ENCODE results near the gene PLK5. TPM values are rescaled to one million over a fixed set of nuclear protein-coding genes. Genes with fewer than 3 reads are reported as not detected.
"Not testable (repeated sequence)": the region's sequence is repeated elsewhere in the genome, so short reads cannot be mapped to it uniquely, and the experiment has no call there.

PLK5 gene
- total RNA-seq, 1 donor from 2014 or later, result not detected

DNA sequence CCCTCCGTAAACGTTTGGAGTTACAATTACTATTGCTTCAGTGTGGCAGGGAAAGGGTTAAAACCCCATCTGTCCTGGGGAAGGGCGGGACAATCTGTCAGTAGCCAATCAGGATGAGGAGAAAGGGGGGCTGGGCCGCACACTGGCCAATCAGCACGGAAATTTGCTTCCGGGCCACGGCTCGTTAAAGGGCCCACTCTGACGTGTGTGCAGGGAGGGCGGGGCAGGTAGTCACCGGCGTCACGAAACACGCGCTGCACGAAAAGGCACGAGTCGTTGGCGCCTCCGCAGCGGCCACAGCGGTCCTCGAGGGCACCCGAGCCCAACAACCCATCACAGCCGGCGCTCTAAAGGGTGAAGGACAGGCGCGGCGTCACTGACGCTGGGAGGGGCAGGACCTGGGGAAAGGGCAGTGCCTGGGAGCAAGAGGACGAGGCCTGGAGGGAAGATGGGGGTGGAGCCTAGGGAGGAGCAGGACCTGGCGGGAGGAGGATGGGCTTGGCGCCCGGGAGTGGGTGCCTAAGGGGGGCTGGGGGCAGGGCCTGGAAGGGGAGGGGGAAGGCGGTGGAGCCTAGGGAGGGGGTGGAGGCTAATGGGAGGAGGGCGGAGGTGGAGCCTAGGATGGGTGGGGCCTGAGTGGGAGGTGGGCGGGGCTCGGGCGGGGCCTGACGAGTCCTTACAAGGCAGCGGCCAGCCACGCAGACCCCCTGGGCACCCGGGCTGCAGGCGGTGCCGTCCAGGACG, 15.9 kb upstream of the PLK5 start:
- peak; percentile 94 for DNase-seq

DNA sequence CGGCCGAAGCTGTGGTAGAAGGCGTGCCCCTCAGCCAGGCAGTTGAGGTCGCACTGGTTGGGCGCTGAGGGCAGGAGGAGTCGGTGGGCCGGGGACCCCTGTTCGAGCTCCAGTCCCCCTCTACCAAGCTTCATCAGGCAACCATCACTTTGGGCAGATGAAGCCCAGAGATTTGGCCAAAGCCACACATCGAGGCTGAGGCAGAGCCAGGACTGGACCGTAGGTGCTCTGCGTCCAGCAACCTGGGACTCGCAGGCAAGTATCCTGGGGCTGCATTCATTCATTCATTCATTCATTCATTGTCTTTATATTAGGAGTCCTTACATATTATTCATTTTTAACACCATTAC, 15.4 kb upstream of the PLK5 start:
- no peak for DNase-seq

DNA sequence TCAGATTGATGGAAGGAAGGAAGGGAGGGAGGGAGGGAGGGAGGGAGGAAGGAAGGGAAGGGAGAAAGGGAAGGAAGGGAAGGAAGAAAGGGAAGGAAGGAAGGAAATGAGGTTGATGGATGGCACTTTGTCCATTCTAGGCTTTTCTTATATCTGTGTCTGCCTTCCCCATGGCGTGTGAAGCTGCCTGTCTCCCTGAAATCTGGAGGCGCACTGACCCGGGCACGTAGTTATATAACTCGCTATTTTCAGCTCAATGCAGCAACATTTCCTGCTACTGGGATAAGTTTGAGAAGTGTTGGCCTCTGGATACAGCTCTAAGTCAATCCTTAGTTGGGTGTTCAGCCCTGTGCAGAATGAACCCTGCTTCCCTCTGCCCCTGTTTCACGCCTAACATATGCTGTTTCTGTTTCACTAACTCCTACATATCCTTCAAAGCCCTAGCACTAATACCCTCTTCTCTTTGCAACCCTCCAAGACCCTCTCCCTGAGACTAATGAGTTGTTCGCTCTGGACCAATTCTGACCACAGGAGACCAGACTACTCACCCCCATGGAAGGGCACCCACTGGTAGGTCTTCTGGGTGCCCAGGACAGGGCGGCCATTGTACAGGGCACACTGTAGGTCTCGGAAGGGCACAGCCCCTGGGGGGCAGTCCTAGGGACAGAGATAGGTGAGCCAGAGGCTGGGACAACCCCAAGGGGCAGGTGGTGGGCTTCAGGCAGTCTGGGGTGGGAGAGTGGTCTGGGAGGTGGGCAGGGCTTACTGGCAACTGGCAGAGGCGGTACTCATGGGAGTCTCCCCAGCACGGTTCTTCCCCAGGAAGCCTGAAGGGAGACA, 14.1 kb upstream of the PLK5 start:
- DNase-seq, result no peak

DNA sequence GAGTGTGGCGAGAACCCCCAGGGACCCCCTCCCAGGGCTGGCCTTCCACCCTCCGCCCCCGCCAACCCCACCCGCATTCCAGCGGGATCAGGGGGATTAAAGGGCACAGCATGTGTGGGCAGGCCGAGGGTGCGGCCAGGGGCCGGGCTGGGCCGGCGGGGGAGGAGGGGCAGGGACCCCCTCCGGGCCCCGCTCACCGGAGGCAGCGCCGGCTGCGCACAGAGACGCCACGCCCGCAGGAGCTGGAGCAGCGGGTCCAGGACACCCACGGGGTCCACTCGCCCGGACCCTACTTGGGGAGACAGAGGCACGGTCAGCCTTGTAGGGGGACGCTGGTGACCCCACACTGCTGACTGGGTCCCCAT, 13.5 kb upstream of the PLK5 start:
- no peak for DNase-seq

DNA sequence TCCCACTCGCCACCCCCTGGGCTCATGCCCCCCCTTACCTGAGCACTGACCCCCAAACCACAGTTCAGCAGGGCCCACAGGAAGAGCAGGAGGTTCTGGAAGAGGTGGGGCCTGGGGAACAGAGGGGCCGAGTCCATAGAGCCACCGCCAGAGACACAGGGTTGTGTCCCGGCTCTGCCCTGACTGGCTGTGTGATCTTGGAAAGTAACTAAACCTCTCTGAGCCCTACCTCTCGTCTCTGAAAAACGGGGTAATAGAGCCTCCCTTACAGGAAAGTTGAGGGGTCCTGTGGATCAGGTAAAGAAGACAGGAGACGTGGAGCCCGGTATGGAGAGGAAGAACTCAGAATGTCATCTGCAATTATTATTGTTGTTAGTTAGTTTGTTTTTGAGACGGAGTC, 13.1 kb upstream of the PLK5 start:
- DNase-seq, result no peak

DNA sequence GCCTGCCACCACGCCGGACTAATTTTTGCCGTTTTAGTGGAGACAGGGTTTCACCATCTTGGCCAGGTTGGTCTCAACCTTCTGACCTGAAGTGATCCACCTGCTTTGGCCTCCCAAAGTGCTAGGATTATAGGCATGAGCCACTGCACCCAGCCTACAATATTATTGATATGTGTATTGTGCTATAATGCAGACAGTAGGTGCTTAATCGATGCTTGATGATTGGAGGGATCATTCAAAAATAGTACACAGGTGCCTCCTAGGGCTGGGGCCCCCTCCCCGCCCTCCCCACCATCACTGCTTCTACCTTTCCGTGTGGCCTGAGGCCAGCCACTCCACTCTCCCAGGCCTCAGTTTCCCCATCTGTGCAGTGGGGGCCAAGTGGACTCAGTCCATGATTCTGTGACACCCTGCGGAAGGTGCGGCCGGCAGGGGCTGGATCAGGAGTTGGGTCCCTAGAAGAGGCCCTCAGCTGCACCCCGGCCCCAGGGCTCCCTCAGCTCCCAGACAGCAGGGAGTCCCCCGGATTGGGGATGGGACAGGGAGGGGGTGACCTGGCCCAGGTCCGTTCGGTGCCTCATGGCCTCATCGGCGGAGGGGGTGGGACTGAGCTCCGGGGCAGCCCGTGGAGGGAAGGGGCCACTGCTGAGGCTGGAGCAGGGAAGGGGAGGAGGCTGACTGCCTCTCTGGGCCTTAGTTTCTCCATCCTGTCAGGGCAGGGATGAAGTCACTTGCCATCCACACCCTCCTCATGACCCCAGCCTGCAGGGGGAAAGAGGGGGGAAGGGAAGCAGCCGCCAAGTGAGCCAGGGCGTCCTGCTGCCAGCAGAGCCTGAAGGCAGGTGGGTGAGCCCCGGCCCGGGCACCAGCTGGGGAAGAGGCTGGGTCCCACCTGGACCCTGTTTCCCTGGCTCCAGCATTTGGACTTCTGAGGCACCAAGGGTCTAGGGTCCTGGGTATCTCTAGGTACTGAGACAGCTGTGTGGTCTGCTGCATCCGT, 12.3 kb upstream of the PLK5 start:
- DNase-seq, result no peak

DNA sequence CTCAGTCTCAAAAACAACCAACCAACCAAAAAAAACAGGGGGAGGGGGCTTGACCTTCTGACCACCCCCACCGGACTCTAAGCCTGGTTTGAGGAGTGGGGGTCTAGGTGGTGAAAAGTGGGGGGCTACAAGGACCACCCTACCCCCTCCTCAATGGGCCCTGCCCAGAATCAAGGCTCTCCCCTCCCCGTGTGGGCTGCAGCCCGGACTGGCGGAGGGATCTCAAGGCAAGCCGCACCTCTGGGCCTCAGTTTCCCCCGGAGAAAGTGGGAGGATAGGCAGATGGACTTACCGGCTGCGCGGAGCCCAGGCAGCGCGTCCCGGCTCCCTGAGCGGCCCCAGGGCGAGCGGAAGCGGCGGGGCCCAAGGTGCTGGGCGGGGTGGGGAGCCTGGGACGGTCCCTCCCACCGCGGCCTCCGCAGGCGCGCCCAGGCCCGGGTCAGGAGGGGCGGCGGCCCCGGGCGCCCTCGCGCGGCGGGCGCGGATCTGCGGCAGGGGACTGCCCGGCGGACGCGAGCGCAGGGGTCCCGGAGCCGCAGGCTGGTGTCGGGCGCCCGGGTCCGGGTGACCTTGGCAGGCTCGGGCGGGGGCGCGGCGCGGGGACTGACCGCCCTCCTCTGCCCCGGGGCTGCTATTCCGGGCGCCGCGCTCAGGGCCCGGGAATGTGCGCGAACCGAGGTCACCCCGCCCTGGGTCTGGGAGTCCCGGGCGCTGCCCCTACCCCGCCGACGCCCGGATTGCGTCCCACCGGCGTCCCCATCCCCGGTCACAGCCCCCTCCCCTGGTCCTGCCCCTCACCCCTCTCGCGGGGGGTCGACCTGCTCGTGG, 11.0 kb upstream of the PLK5 start, which contains the start of gene ADAMTSL5:
Gene ADAMTSL5 (minus strand): TSS at position 349 of the 828 bp plus-strand sequence. CDS start 2,076 bp downstream, outside the sequence.
- no peak for DNase-seq

DNA sequence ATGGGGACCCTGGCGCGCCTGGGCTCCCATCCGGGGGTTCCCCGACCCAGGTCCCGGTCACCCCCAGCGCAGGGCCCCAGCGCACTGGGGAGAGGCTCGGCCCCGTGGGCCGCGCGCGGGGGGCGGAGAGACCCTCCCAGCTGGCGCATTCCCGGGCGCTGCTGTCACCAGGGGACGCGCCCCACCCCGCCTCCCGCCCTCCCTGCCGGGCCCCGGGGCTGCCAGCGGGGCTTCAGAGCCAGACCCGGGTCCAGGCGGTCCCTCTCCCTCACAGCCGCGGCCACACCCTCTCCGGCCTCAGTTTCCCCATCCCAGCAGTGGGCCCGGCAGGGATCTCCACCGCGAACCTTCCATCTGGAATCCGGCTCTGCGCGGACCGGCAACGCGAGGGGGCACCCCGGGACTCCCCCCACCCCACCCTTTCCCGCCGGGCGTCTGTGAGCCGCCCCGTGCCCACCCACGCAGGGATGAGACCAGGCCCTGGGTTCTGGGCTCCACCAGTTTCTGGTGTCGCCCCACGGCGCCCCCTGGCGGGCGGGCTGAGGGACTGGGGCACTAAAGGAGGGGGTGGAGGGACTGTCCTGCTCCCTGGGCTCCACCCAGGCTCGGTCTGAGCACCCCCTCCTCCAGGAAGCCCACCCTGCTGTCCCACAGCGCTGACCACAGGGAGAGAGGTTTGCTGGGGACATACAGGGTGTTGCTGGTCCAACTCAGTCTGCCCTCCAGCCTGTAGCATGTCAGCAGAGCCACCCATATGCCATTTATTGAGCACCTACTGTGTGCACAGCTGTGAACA, 10.2 kb upstream of the PLK5 start:
- peak; percentile 55 for DNase-seq

DNA sequence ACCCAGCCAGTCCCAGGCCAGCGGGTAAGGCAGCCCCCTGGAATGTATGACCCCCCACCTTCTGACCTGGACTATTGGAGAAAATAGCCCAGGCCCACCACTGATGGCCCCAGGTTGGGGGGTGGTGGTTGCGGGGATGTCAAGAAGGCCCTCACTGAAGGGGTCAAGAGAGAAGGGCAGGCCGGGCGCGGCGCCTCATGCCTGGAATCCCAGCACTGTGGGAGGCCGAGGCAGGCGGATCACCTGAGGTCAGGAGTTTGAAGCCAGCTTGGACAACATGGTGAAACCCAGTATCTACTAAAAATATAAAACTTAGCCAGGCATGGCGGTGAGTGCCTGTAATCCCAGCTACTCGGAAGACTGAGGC, 9.6 kb upstream of the PLK5 start:
- DNase-seq, result no peak

DNA sequence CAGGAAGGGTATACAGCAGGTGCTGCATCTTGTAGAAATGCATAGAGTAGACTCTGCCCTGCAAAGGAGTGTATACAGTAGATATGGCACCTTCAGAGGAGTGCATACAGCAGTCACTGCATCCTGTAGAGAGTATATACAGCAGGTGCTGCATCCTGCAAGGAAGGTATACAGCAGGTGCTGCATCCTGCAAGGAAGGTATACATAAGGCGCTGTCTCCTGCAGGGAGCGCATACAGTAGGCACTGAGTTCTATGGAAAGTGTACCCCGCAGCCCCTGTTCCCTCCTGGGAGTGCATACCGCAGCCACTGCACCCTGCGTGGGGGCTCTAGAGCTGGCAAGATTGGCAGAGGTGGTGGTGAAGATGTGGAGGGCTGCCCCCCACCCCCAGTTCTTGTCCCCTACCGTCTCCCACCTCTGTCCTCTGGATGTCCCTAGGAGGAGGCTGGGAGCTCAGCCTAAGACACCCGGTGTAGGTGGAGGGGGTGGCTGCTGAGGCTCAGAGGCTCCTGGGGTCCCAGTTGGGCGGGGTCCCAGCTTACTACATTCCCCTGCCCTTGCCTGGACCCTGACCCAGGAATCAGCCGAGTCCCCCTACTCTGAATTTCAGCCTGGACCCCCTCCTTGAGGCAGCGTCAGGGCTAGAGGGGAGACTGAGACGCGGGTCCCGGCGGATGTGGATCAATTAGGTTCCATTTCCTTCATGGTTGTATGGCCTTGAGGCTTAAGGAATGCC, 8.7 kb upstream of the PLK5 start:
- DNase-seq, result no peak

DNA sequence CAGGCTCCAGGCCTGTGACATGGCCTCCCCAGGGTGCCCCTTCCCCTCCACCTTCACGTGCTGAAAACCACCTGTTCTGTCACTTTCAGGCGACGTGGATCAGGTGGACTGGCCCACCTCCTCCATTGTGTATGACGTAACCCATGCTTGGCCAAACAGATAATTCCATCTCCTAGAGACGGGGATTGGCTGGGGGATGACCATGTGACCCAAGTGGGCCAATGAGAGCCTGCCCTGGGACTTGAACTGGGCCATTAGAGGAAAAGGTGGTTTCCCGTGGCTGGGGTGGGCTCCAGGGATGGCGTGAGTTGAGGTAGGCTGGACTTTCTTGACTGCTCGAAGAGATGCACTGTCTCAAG, 7.5 kb upstream of the PLK5 start:
- DNase-seq, result no peak

DNA sequence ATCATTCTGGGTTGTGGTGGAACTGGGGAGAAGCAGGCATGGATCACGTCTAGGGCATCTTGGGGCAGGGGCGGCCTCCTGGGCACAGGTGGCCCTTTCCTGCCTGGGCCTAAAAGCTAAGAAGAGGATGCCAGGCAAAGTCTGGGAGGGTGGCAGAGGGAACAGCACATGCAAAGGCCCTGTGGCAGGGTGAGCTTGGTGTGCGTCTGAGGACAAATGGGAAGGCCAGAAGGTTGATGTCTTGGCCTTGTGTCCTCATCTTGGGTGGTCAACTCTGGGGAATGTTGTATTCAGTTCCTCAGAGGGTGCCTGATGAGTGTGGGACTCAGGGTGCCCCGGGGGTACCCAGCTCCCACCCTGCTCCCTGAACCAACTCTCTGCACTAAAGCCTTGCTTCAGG, 5.4 kb upstream of the PLK5 start:
- DNase-seq, result no peak

DNA sequence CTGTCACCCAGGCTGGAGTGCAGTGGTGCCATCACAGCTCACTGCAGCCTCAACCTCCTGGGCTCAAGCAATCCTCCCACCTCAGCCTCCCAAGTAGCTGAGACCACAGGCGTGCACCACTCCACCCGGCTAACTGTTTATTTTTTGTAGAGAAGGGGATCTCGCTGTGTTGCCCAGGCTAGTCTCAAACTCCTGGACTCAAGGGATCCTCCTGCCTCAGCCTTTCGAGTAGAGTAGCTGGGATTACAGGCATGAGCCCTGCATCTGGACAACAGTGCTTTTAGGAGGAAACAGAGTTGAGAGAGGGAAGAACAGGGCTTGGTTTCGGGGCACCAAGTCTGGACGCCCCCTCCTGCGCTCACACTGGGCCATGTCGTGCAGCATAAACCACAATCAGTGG, 4.1 kb upstream of the PLK5 start:
- not testable (repeated sequence) for DNase-seq

DNA sequence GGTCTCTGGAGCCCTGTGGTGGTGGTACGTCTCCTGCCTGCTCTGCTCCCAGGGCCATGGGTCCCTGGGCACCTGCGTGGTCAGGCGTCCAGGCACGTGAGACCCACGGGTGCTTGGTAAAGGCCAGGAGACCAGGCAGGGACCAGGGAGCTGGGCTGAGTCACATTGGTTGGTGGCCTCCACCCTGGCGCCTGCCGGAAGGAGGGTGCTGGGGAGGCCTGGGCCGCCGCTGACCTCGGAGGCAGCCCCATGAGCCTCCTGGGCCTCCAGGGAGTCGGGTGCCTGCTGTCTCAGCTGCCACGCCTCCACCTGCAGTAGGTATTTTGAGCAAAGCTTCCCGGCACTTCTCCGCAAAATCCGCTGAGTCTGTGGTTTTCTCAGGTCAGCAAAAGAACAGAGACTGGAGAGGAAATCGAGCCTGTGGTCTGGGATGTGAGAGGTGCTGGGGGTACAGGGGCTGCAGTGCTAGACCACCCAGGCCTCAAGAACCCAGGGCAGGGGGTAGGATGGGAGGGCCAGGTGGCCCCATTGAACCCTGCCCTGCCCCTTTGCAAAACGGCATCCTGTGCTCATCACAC, 3.6 kb upstream of the PLK5 start:
- no peak for DNase-seq

DNA sequence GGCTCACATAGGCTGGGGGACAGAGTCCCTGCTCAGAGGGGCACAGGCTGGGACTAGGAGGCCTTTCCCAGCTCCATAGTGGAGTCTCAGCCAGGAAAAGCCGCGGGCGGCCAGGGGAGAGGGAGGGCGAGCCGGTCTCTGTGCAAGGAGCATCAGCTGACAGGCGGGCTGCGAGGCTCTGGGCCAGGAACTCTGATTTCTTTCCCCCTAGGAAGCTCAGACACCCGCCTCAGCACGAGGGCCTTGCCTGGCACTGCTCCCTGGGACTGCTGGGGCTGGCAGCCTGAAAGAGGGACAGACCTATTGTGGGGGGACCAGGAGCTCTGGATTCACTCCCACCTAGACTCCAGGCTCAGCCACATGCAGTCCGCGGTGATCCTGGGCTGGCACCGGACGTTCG, 2.2 kb upstream of the PLK5 start:
- no peak for DNase-seq

DNA sequence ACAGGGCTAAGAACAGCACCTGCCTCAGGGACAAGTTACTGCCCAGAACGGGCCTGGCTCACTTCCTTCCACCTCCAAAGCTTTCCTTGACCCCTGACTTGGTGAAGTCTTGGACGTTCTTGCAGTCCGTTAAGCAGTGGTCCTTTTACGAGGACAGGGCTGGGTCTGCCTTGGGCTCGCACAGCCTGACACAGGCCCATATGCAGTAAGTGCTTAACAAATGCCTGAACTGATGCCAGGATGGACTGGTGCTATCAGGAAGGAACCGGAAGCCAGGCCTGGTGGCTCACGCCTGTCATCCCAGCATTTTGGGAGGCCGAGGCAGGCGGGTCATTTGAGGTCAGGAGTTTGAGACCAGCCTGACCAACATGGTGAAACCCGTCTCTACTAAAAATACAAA, 1.8 kb upstream of the PLK5 start:
- DNase-seq, result no peak

DNA sequence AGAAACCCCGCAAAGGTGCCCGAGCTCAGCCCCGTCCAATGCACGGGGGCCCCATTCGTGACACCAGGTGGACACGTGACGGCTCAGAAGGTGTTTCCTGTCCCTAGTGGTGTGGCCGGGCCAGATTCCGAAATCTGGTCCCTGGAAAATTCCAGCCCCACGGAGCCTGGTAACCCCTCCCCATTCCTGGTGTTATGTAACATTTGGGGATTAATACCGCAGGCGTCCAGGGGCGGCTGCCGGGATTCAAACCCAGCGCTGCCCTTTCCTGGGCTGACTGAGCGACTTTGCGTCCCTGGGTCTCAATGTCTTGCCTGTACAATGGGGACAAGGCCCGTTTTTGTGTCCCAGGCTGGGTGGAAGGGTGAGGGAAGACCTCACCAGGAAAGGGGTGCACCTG, 1.0 kb upstream of the PLK5 start:
- no peak for DNase-seq

DNA sequence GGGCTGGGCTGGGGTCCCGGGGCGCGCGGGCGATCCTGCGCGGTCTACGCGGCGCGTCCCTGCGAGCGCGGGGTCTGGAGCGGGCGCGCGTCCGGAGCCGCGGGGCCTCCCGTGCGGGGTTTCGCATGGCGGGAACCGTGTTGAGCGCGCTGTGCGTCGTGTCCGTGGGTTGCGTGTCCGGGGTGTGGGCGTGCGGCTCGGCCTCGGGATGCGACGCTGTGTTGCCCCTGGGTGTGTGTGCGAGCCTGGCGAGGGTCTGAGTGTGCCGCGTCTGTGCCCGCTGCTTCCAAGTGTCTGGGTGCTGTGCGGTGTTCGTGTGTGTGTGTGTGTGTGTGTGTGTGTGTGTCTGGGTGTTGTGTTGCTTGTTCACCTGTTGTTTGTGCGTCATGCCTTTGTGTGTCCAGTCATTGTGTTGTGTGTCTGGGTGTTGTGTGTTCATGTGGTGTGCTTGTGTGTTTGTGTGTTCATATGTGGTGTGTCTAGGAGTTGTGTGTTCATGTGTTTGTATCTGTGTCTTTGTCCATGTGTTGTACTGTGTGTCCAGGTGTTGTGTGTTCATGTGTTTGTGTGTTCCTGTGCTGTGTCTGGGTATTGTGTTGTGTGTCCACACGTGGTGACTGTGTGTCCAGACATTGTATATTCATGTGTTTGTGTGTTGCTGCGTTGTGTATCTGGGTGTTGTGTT, 552 bp downstream of the PLK5 start:
- no peak for DNase-seq

DNA sequence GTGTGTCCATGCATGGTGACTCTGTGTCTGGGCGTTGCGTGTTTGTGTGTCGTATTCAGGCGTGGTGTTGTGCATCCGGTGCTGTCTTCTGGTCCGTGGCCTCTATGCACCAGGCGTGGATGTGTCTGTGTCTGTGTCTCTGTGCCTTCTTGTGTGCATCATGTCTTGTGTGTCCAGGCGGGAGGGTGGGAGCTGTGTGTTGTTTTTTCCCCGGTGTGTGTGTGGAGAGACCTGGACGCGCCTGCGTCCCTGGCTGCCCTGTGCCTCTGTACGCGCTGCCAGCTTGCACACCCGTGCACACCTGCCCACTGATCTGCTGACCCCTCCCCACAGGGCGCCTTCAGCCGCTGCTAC, 1.1 kb downstream of the PLK5 start:
- DNase-seq, result no peak

DNA sequence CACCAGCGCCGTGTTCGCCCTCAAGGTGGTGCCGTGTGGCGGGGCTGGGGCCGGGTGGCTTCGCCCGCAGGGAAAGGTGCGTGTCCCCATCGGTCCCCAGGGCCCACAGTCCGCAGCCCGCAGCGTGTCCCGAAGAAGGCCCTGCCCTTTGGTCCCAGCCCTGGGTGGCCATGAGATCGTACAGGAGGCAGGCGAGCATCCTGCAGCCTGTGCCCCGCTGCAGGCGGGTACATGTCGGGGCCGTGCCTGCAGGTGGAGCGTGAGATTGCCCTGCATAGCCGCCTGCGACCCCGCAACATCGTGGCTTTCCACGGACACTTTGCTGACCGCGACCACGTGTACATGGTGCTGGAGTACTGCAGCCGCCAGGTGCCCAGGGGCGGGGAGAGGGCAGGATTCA, 1.5 kb downstream of the PLK5 start:
- no peak for DNase-seq
